Measurements from ENCODE around the gene GNAQ.

GRCh38 chr9:77975036-77975435 lies 56.6 kb downstream of the GNAQ start:
- TF ChIP-seq CTCF (conservative IDR thresholded peaks at IDR 0.05; ENCODE audit: low read depth, low read length) (no peak), EZH2phosphoT487 (IDR thresholded peaks at IDR 0.05; ENCODE audit: borderline replicate concordance, low read length) (no peak), EZH2 (IDR thresholded peaks at IDR 0.05; ENCODE audit: low read length, unreplicated experiment) (no peak)
